ENCODE results near the gene ZBTB2. TPM values are rescaled to one million over a fixed set of nuclear protein-coding genes. Genes with fewer than 3 reads are reported as not detected.

The ZBTB2 gene
- total and polyA plus RNA-seq, 10 of the 15 experiments (the other 5 are each of a cell fraction or from before 2014, with no cell fraction given), result 4.2 to 21.9 (median 15.0) TPM

DNA sequence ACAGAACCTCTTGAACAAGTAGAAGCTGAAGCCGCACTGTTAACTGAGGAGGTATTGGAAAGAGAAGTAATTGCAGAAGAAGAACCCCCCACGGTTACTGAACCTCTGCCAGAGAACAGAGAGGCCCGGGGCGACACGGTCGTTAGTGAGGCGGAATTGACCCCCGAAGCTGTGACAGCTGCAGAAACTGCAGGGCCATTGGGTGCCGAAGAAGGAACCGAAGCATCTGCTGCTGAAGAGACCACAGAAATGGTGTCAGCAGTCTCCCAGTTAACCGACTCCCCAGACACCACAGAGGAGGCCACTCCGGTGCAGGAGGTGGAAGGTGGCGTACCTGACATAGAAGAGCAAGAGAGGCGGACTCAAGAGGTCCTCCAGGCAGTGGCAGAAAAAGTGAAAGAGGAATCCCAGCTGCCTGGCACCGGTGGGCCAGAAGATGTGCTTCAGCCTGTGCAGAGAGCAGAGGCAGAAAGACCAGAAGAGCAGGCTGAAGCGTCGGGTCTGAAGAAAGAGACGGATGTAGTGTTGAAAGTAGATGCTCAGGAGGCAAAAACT is 40.1 kb downstream of the ZBTB2 start:
- WGBS (ENCODE audit: insufficient coverage, insufficient replicate concordance, low lambda C conversion rate, missing lambda C conversion rate), result 80% methylated on average over 18 of the region's 18 CpGs
- FAIRE-seq, result no peak
- no TSS peak for BruUV-seq (replicated peaks)
- ATAC-seq, result no peak
- POLR2A ChIA-PET, result no interaction called here
- intact Hi-C loops (cut with micrococcal nuclease; ENCODE audit: unreplicated experiment) (no loop called here), in situ Hi-C loops (cut with MboI) (no loop called here)
- CTCF ChIA-PET, result interaction anchor here (1.0 to 1.7 kb wide), 2 partner anchors 17 to 27 kb away, joined by 3 to 5 read pairs; no protein-coding TSS in a partner anchor
- Histone ChIP-seq H3K4me1 (ENCODE audit: control insufficient read depth, insufficient read depth, low read length) (no peaks in the 10 kb centered on the region), H3K9ac (ENCODE audit: control insufficient read depth, insufficient read depth, low read length) (no peak overlapping the region), H3K4me2 (ENCODE audit: control insufficient read depth, insufficient read depth) (no peak overlapping the region), H2AFZ (ENCODE audit: control insufficient read depth, low read depth, low read length) (no peak overlapping the region), H3K9me3 (replicated peaks; ENCODE audit: control insufficient read depth, insufficient read depth, low read length) (no peaks in the 10 kb centered on the region), H3K4me3 (no peak overlapping the region), H3K27me3 (replicated peaks in 1 of 2; ENCODE audit: control insufficient read depth in 2 of 2, insufficient read depth in 2 of 2, low read length in 1 of 2) (no peaks in the 10 kb centered on the region), H4K20me1 (ENCODE audit: control insufficient read depth, insufficient read depth) (no peaks in the 10 kb centered on the region), H3K27ac (ENCODE audit: control insufficient read depth, insufficient read depth) (no peak overlapping the region), H3K36me3 (ENCODE audit: control insufficient read depth in 2 of 2, insufficient read depth in 2 of 2, low read length in 1 of 2) (no peaks in the 10 kb centered on the region), H3K79me2 (ENCODE audit: control insufficient read depth, insufficient read depth, low read length) (no peaks in the 10 kb centered on the region)
- SMC1A ChIA-PET (ENCODE audit: uncharacterized antibody, unreplicated experiment), result interaction anchor here (1.3 to 1.6 kb wide), 2 partner anchors 15 to 27 kb away, joined by 3 read pairs; no protein-coding TSS in a partner anchor
- TF ChIP-seq CBFB (IDR thresholded peaks at IDR 0.05; ENCODE audit: low read depth) (no peak), IRF5 (IDR thresholded peaks at IDR 0.05; ENCODE audit: borderline replicate concordance) (no peak), ELK1 (IDR thresholded peaks at IDR 0.05; ENCODE audit: low read depth, low read length) (no peak), ZBED1 (IDR thresholded peaks at IDR 0.05; ENCODE audit: borderline replicate concordance) (no peak), ETV6 (conservative IDR thresholded peaks at IDR 0.05 in 1 of 2, IDR thresholded peaks at IDR 0.05 in 1 of 2; ENCODE audit: borderline replicate concordance in 1 of 2, low read depth in 1 of 2) (no peak), SMAD1 (IDR thresholded peaks at IDR 0.05; ENCODE audit: low read depth, partially characterized antibody) (no peak), ZNF274 (IDR thresholded peaks at IDR 0.05; ENCODE audit: insufficient read depth, insufficient read length) (no peak), SIN3A (IDR thresholded peaks at IDR 0.05; ENCODE audit: low read depth, low read length) (no peak), TCF7 (IDR thresholded peaks at IDR 0.05; ENCODE audit: borderline replicate concordance) (no peak), MTA2 (IDR thresholded peaks at IDR 0.05; ENCODE audit: low read depth) (no peak)
- no peak for DNase-seq (ENCODE audit: low read depth, low spot score)
- RAD21 ChIA-PET (ENCODE audit: unreplicated experiment), result no interaction called here
